ENCODE measurements around the gene UBE2S. TPM values are rescaled to one million over a fixed set of nuclear protein-coding genes. Genes with fewer than 3 reads are reported as not detected.
"Not testable (repeated sequence)": the region's sequence is repeated elsewhere in the genome, so short reads cannot be mapped to it uniquely, and the experiment has no call there.

Gene UBE2S
- total and polyA plus RNA-seq, 3 donors from 2014 or later, result 150 to 272 (median 188) TPM

DNA sequence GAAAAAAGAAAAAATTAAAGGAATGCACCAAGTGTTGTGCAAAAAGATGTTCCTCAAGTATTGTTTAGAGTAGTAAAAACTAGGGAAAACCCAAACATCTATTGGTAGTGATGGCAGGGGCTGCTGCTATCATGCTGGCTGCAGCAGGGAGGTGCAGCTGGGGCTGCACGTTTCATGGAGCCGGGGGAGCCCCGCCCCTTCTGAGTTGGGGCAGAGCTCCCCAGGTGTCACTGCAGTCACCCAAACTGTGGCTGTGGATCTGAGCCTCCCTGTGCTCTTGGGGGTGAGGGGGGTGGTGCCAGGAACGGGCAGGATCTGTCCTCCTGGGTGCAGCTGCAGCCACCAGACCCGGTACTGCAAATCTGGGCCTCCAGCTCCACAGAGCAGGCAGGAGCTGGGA lies 11.5 kb upstream of the UBE2S start:
- Histone ChIP-seq H3K27ac (no peak overlapping the region), H3K4me3 (no peak overlapping the region), H3K9me3 (no peaks in the 10 kb centered on the region), H3K36me3 (ENCODE audit: low read depth, missing control alignments) (no peaks in the 10 kb centered on the region), H3K4me1 (no peaks in the 10 kb centered on the region), H3K27me3 (no peaks in the 10 kb centered on the region)
- no peak for DNase-seq
- WGBS, 2 donors, result 64 to 67% methylated on average over 3 to 5 of the region's 5 CpGs
- intact Hi-C loops (cut with DNase I; ENCODE audit: low total_unique reads), result no loop called here
- TF ChIP-seq, protein P1, sequence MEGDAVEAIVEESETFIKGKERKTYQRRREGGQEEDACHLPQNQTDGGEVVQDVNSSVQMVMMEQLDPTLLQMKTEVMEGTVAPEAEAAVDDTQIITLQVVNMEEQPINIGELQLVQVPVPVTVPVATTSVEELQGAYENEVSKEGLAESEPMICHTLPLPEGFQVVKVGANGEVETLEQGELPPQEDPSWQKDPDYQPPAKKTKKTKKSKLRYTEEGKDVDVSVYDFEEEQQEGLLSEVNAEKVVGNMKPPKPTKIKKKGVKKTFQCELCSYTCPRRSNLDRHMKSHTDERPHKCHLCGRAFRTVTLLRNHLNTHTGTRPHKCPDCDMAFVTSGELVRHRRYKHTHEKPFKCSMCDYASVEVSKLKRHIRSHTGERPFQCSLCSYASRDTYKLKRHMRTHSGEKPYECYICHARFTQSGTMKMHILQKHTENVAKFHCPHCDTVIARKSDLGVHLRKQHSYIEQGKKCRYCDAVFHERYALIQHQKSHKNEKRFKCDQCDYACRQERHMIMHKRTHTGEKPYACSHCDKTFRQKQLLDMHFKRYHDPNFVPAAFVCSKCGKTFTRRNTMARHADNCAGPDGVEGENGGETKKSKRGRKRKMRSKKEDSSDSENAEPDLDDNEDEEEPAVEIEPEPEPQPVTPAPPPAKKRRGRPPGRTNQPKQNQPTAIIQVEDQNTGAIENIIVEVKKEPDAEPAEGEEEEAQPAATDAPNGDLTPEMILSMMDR (IDR thresholded peaks at IDR 0.05), result no peak
- no peak for TF ChIP-seq POLR2A (IDR thresholded peaks at IDR 0.05)

DNA sequence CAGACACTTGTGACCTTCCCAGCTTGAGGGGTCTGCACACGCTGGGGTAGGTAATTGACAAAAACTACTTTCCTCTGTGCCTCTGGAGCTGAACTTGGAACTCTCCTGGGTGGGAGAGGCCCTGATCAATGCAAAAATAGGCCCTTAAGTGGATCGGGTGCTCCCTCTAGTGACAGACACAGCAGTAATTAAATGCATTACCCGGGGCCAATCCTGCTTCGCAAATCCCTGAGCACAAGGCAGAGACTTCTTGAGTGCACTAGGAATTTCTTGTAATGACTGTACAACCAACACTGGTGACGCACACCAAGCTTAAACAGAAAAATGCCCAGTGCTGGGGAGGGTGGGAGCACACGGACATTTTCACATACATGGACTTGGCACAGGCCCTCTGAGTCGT lies 10.6 kb upstream of the UBE2S start:
- 37 to 44% methylated on average over 3 to 7 of the region's 7 CpGs for WGBS, 2 donors
- Histone ChIP-seq H3K27me3 (no peaks in the 10 kb centered on the region), H3K36me3 (ENCODE audit: low read depth, missing control alignments) (no peaks in the 10 kb centered on the region), H3K4me3 (no peak overlapping the region), H3K4me1 (no peaks in the 10 kb centered on the region), H3K9me3 (no peaks in the 10 kb centered on the region), H3K27ac (no peak overlapping the region)
- TF ChIP-seq, protein P1 (IDR thresholded peaks at IDR 0.05), result peak in 2 of 3 experiments; percentile 41 to 53
- TF ChIP-seq POLR2A (IDR thresholded peaks at IDR 0.05), result no peak
- peak; percentile 75 for DNase-seq
- intact Hi-C loops (cut with DNase I; ENCODE audit: low total_unique reads), result no loop called here

DNA sequence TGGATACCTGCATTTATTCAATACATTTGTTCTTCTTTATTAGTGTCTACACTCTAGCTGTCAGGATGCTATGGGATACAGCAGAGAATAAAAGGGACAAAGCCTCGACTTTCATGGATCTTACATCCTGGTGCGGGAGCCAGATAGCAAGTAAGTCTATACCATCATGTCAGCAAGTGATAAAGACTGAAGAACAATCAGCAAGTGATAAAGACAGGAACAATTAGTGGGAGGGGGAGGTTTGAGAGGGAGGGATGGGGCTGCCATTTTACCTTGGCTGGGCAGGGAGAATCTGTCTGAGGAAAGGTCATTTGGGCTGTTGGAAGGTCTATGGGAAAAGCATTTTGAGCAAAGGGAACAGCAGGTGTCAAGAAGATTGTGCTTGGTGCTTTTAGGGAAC lies 2.6 kb upstream of the UBE2S start:
- 92 to 94% methylated on average over 2 of the region's 2 CpGs for WGBS, 2 donors
- intact Hi-C loops (cut with DNase I; ENCODE audit: low total_unique reads), result no loop called here
- no peak for TF ChIP-seq POLR2A (IDR thresholded peaks at IDR 0.05)
- TF ChIP-seq, protein P1 (IDR thresholded peaks at IDR 0.05), result no peak

DNA sequence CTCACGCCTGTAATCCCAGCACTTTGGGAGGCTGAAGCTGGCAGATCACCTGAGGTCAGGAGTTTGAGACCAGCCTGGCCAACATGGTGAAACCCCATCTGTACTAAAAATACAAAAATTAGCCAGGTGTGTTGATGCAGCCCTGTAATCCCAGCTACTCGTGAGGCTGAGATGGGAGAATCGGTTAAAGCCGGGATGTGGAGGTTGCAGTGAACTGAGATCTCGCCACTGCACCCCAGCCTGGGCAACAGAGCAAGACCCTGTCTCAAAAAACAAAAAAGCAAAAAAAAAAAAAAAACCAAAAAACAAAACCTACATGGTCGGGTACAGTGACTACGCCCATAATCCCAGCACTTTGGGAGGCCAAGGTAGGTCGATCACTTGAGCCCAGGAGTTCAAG lies 1.6 kb upstream of the UBE2S start:
- H3K27me3 ChIP-seq; H3K9me3 ChIP-seq; intact Hi-C loops (cut with DNase I; ENCODE audit: low total_unique reads); H3K36me3 ChIP-seq (ENCODE audit: low read depth, missing control alignments); H3K4me3 ChIP-seq; DNase-seq: not testable (repeated sequence)
- Histone ChIP-seq H3K27ac (peak overlapping the region in 1 of 2 donors; percentile 100), H3K4me1 (peaks cover 19% of the 10 kb centered on the region)
- 88 to 90% methylated on average over 8 of the region's 8 CpGs for whole genome bisulfite sequencing, 2 donors

More for the DNA sequence above, 2.6 kb upstream of the UBE2S start:
- Histone ChIP-seq H3K9me3 (no peaks in the 10 kb centered on the region), H3K4me3 (no peak overlapping the region), H3K4me1 (peaks cover 19% of the 10 kb centered on the region), H3K27me3 (no peaks in the 10 kb centered on the region), H3K27ac (no peak overlapping the region), H3K36me3 (ENCODE audit: low read depth, missing control alignments) (no peaks in the 10 kb centered on the region)
- DNase-seq, result no peak

DNA sequence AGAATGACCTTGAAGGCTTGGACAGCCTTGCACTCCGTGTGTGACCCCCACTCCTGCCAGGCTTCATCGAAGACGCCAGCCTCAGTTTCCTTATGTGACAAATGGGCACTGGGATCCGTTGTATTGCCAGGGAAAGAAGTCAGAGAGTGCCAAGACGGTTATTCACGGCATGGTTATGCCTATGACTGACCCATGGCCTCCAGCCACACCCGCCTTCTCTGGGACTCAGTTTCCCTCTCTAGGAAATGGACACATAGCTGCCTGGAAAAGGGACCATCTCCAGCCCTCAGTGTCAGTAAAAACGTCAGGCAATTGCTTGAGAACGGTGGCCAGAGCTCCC lies 915 bp upstream of the UBE2S start:
- Histone ChIP-seq H3K27me3 (no peaks in the 10 kb centered on the region), H3K4me1 (peaks cover 19% of the 10 kb centered on the region), H3K27ac (peak overlapping the region; percentile 99 to 100), H3K9me3 (no peaks in the 10 kb centered on the region), H3K4me3 (peak overlapping the region; percentile 51 to 86), H3K36me3 (ENCODE audit: low read depth, missing control alignments) (no peaks in the 10 kb centered on the region)
- intact Hi-C loops (cut with DNase I; ENCODE audit: low total_unique reads), result no loop called here
- no peak for DNase-seq
- TF ChIP-seq, protein P1 (IDR thresholded peaks at IDR 0.05), result no peak
- TF ChIP-seq POLR2A (IDR thresholded peaks at IDR 0.05), result no peak
- WGBS, 2 donors, result 49 to 72% methylated on average over 6 to 9 of the region's 9 CpGs
